CD4-positive, alpha-beta T cell treated with Interleukin-6 for 4 hours (primary cell): Measurements from ENCODE around the gene TMEM131.

Source experiments
- DNase-seq: peaks from one replicate; pipeline ENCODE4 v3.0.0-alpha.2; 2020; ENCODE audit warnings: mixed read lengths

The TMEM131 gene

GRCh38 chr2:97757062-97757461, 238.7 kb downstream of the TMEM131 start:
- no peak for DNase-seq

- DNase-seq: no peak
These were observed 240.3 kb downstream of the TMEM131 start for GRCh38 chr2:97755491-97755890.

- no peak for DNase-seq
These were observed 240.9 kb downstream of the TMEM131 start for GRCh38 chr2:97754690-97755346.

GRCh38 chr2:97752342-97753334, 243.1 kb downstream of the TMEM131 start:
- DNase-seq: no peak

GRCh38 chr2:97751752-97752151, 244.0 kb downstream of the TMEM131 start:
- DNase-seq: no peak

DNA sequence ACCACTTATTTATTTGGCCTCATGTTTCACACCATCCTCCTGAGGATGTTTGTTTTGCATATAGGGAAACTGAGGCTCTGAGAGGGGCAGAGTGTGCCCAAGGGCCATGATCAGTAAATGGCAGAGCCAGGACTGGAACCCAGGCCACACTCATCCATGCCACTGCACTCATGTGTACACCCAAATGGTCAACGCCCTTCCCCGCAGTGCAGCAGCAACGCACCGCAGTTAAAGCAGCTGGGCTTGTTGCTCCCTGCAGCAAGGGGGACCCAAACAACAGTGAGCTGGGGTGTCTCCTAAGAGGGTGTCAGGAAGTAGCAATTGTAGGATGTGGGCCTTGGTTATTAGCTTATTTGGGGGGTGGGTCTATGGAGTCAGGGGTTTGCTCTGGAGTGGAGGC, 245.7 kb downstream of the TMEM131 start:
- DNase-seq: no peak

DNA sequence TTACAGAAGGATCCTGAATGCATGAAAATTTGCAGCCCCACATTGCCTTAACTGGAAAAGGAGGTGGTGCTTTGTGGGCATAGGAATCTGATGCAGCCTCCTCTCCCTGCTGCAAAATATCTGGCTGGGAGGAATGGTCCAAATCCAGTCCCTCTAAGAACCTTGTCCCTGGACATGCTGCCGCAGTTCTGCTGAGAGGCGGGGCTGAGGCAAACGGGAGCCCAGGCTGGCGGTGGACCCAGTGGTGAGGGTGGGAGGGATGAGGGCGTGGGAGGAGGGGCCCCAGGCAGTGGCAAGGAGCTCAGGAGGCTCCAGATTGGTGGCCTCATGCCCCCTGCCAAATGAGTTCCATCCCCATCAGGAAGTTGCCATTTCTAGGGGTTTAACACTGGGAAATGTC, 246.2 kb downstream of the TMEM131 start:
- no peak for DNase-seq

DNA sequence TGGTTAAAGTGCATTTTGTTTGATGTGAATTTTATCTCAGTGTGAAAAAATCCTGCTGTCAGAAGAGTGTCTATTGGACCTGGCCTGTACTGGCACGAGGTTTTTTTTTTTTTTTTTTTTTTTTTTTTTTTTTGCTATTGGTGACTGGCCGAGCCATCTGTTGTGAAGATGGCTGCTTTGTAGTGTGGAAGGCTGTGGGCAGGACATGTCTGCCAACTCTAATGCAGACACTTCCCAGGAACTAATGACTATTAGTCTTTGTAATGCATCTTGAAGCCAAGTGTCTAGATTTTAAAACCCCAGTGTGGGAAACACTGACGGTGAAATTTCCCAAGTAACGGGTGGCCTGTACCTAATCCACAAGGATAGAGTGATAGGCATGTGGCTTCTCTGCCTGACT, 248.0 kb downstream of the TMEM131 start:
- no peak for DNase-seq

GRCh38 chr2:97747285-97747684, 248.5 kb downstream of the TMEM131 start:
- DNase-seq: no peak

GRCh38 chr2:97745474-97746174, 250.1 kb downstream of the TMEM131 start:
- peak; percentile 44 for DNase-seq

DNA sequence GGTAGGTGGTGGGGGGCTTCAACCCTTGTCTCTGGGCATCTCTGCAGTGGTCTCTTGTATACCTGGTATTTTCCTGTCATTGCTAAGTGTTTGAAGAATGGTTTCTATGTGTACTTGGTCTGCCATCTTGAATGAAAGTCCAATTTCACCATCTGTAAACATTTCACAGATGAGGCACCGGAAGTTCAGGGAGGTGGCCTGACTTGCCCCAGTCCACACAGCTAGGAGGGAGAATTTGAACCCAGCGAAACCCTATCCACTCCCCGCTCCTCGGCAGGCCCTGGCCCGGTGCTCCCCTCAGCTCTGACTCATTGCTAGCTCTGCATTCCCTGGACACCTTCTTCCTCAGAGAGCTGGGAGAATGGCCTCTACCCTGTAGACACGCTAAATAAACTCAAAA, 251.8 kb downstream of the TMEM131 start:
- no peak for DNase-seq

DNA sequence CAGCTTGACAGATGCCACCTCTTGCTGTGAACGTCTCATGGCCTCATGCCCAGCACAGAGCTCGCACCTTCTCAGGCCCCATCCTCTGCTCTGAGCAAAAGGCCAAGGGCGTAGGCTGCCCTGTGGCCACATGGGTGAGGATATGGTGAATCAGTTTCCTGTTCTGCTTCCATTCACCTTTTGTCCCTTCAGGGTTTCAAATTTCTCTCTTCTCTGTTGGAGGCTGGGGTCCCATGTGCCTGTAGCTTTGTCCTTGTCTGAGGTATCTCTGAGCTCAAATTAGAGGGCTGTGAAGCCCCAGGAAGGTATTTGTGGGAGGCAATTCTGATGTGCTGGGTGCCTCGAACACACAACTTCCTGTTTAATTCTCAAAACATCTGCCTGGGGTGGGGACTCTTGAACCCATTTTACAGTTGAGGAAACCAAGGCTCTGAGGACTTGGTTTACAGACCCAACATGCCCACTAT, 253.3 kb downstream of the TMEM131 start:
- DNase-seq: peak; percentile 35

DNA sequence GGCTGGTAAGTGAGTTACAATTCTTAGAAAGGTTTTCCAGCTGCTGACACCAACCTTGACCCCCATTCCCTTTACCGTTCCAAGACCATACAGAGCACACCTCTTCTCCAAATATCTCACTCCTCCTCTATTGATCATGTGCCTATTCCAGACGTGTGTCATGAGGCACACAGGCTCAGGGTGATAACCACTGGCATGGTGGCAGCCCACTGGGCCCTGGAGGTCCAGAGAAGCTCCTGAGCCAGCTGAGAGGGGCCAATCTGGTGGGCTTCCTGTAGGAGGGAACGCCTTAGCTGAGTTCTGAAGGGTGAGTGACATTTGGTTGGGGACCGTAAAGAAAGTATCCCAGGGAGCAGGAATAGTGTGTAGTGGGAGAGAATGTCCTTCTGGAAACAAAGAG, 254.1 kb downstream of the TMEM131 start:
- DNase-seq: no peak

- DNase-seq: no peak
These were observed 254.5 kb downstream of the TMEM131 start for GRCh38 chr2:97741251-97741650.

DNA sequence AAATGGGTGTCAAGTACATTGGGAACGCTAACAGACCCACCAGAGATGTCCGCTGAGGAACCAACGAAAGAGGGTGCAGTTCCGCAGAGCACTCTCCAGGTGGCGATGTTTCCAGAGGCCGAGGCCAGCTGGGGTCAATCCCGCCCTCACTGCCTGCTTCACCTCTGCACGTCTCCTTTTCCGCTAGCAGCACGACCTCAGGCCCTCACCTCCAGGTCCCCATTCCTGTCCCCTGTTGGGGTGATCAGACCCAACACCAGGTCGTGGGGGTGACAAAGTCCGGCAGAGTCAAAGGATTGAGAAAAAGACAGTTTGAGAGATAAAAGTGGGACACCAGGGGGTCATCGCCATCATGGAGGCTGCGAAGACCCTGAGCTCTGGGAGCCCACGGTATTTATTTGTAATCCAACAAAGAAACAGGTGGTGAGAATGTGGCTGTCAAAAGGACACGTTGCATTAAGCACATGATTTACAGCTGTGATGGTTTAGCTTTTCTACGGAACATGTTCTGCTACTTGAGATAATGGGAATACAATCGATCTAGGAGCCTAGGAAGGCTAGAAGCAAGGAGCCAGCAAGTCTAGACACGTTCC, 255.1 kb downstream of the TMEM131 start:
- DNase-seq: peak; percentile 42

DNA sequence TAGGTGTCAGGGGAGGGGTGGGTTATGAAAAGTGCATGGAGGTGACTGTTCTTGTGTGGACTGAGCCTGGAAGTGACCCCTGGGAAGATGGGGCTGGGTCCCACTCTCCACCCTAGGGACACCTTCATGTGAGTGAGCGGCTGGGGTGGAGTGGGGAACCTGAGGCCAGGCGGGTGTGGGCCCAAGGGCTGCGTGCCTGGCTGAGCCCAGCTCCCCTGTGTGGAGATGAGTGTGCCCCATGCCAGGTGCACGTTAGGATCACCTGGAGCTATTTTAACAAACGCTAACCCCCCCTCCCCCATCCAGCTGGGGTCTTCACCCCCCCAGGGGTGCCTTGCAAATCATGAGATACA, 255.9 kb downstream of the TMEM131 start:
- no peak for DNase-seq

- no peak for DNase-seq
These were observed 256.5 kb downstream of the TMEM131 start for GRCh38 chr2:97739020-97739892.

DNA sequence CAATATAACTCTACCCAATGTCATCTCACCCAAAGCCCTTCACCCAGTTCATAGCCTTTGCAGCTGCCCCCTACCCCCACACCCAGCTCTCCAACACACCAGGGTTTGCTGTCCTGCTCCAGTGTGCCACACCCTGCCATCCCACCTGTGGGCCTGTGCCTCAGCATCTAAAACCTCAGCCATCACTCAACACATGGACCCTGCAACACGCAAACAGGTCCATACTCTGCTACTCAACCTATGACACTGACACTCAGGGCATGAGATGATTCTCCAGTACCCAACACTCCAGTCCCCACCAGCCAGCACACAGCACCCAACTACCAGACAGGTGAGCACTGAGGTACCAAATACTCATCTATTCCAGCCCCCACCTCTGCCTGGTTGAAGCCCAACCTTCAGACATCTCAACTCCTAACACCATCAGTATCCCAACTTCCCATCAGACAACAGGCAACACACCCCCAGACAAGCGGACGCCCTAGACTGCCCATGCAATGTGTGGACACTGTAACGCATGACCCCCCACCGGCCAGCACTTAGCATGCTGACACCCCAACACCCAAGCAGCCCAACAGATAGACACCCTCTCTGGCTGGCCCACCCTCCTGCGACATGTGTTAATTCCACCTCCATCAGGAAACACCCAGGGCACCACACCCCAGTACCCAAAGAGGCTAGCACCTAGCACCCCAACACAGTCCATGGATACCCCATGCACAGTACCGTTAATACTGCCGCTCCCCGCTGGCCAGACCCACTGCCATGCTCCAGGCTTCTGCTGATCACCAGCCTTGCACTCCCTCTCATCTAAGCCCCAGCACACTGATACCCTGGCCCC, 257.3 kb downstream of the TMEM131 start:
- no peak for DNase-seq

DNA sequence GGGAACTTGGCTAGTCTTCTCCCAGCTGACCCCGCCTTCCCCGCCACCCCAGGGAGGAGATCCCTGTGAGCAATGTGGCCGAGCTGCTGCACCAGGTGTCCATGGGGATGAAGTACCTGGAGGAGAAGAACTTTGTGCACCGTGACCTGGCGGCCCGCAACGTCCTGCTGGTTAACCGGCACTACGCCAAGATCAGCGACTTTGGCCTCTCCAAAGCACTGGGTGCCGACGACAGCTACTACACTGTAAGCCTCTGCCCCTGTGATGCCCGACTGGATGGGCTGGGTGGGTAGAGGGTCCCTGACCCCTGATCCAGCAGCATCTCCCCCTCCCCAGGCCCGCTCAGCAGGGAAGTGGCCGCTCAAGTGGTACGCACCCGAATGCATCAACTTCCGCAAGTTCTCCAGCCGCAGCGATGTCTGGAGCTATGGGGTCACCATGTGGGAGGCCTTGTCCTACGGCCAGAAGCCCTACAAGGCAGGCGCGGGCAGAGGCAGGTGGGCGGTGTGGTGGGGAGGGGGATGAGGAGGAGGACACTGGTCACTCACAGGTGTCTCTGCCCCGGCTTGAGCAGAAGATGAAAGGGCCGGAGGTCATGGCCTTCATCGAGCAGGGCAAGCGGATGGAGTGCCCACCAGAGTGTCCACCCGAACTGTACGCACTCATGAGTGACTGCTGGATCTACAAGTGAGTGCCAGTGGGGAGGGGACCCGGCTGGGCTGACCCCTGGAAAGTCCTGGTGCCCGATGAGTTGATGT, 258.1 kb downstream of the TMEM131 start:
- no peak for DNase-seq

GRCh38 chr2:97736608-97737330, 259.0 kb downstream of the TMEM131 start:
- no peak for DNase-seq
